RKO (cell line): Measurements from ENCODE around the gene SLC22A7.

Experiments
- DNase-seq: peaks from one replicate; pipeline ENCODE4 v3.0.0-alpha.2; 2016; ENCODE audit warnings: low spot score

SLC22A7 gene

GRCh38 chr6:43283514-43283901, 14.6 kb upstream of the SLC22A7 start:
- DNase-seq: no peak

GRCh38 chr6:43283905-43284304, 14.2 kb upstream of the SLC22A7 start:
- DNase-seq: no peak

- no peak for DNase-seq
Measured at GRCh38 chr6:43284991-43285781, 12.9 kb upstream of the SLC22A7 start.

GRCh38 chr6:43285832-43286231, 12.2 kb upstream of the SLC22A7 start:
- no peak for DNase-seq

- DNase-seq: no peak
Measured at GRCh38 chr6:43286456-43286979, 11.5 kb upstream of the SLC22A7 start.

GRCh38 chr6:43286980-43287716, 10.9 kb upstream of the SLC22A7 start:
- DNase-seq: no peak

GRCh38 chr6:43287717-43288679, 10.1 kb upstream of the SLC22A7 start:
- no peak for DNase-seq

GRCh38 chr6:43290339-43290904, 7.6 kb upstream of the SLC22A7 start:
- no peak for DNase-seq

GRCh38 chr6:43290905-43291355, 7.1 kb upstream of the SLC22A7 start:
- no peak for DNase-seq

- no peak for DNase-seq
Measured at GRCh38 chr6:43291708-43292107, 6.4 kb upstream of the SLC22A7 start.

GRCh38 chr6:43292341-43292740, 5.7 kb upstream of the SLC22A7 start:
- no peak for DNase-seq

- no peak for DNase-seq
Measured at GRCh38 chr6:43292763-43293318, 5.2 kb upstream of the SLC22A7 start.

- no peak for DNase-seq
Measured at GRCh38 chr6:43293698-43294097, 4.4 kb upstream of the SLC22A7 start.

GRCh38 chr6:43294536-43294935, 3.5 kb upstream of the SLC22A7 start:
- DNase-seq: no peak

GRCh38 chr6:43295456-43295855, 2.6 kb upstream of the SLC22A7 start:
- no peak for DNase-seq

- DNase-seq: no peak
Measured at GRCh38 chr6:43296780-43297497, 1.1 kb upstream of the SLC22A7 start.

- DNase-seq: no peak
Measured at GRCh38 chr6:43298565-43299337, 691 bp downstream of the SLC22A7 start.

GRCh38 chr6:43299338-43300293, 1.6 kb downstream of the SLC22A7 start:
- no peak for DNase-seq
